ENCODE results near the gene PTPMT1. TPM values are rescaled to one million over a fixed set of nuclear protein-coding genes. Genes with fewer than 3 reads are reported as not detected.

Gene PTPMT1
- total RNA-seq, 1 donor from 2014 or later: 124 TPM

- DNase-seq (ENCODE audit: low read depth): no peak
- no peak overlapping the region for H3K4me3 ChIP-seq (ENCODE audit: low read depth, low read length)
- no peak for TF ChIP-seq CTCF (conservative IDR thresholded peaks at IDR 0.05; ENCODE audit: low read depth, low read length)
Observed at GRCh38 chr11:47603295-47603694, 37.9 kb downstream of the PTPMT1 start.

GRCh38 chr11:47605921-47606320 is 40.5 kb downstream of the PTPMT1 start:
- TF ChIP-seq CTCF (conservative IDR thresholded peaks at IDR 0.05; ENCODE audit: low read depth, low read length): no peak
- H3K4me3 ChIP-seq (ENCODE audit: low read depth, low read length): no peak overlapping the region
- no peak for DNase-seq (ENCODE audit: low read depth)

GRCh38 chr11:47606731-47607130 is 41.3 kb downstream of the PTPMT1 start:
- no peak overlapping the region for H3K4me3 ChIP-seq (ENCODE audit: low read depth, low read length)
- DNase-seq (ENCODE audit: low read depth): no peak
- TF ChIP-seq CTCF (conservative IDR thresholded peaks at IDR 0.05; ENCODE audit: low read depth, low read length): no peak

GRCh38 chr11:47607380-47607779 is 42.0 kb downstream of the PTPMT1 start:
- TF ChIP-seq CTCF (conservative IDR thresholded peaks at IDR 0.05; ENCODE audit: low read depth, low read length): no peak
- no peak overlapping the region for H3K4me3 ChIP-seq (ENCODE audit: low read depth, low read length)
- no peak for DNase-seq (ENCODE audit: low read depth)

GRCh38 chr11:47609675-47610074 is 44.3 kb downstream of the PTPMT1 start:
- no peak for DNase-seq (ENCODE audit: low read depth)
- no peak for TF ChIP-seq CTCF (conservative IDR thresholded peaks at IDR 0.05; ENCODE audit: low read depth, low read length)
- H3K4me3 ChIP-seq (ENCODE audit: low read depth, low read length): no peak overlapping the region

GRCh38 chr11:47611348-47611794 is 46.0 kb downstream of the PTPMT1 start:
- no peak overlapping the region for H3K4me3 ChIP-seq (ENCODE audit: low read depth, low read length)
- no peak for DNase-seq (ENCODE audit: low read depth)
- no peak for TF ChIP-seq CTCF (conservative IDR thresholded peaks at IDR 0.05; ENCODE audit: low read depth, low read length)

- TF ChIP-seq CTCF (conservative IDR thresholded peaks at IDR 0.05; ENCODE audit: low read depth, low read length): no peak
- no peak overlapping the region for H3K4me3 ChIP-seq (ENCODE audit: low read depth, low read length)
- DNase-seq (ENCODE audit: low read depth): no peak
Observed at GRCh38 chr11:47615249-47615648, 49.9 kb downstream of the PTPMT1 start.
